Brain microvascular endothelial cell (primary cell): ENCODE results near the gene OLR1.

ENCODE experiments used
- DNase-seq: peaks from one replicate; pipeline ENCODE4 v3.0.0-alpha.2; 2020
- H3K27ac ChIP-seq: fragments of 250-450 bp; sonication (Bioruptor Pico); 2 replicates; pipeline ENCODE4 v1.5.1; 2020; ENCODE audit warnings: mild to moderate bottlenecking, moderate library complexity
- H3K27me3 ChIP-seq: fragments of 250-450 bp; sonication (Bioruptor Pico); replicated peaks from 2 replicates; pipeline ENCODE4 v1.5.1; 2020; ENCODE audit warnings: mild to moderate bottlenecking
- H3K36me3 ChIP-seq: fragments of 250-450 bp; sonication (Bioruptor Pico); replicated peaks from 2 replicates; pipeline ENCODE4 v1.5.1; 2020; ENCODE audit warnings: mild to moderate bottlenecking
- H3K4me3 ChIP-seq: 2 replicates; pipeline ENCODE4 v1.5.1; 2011; ENCODE audit warnings: low read depth, mild to moderate bottlenecking, control low read depth, low read length, moderate library complexity
- CTCF ChIP-seq: IDR thresholded peaks from 2 replicates; pipeline ENCODE4 v1.5.1; 2011; ENCODE audit warnings: low read depth, mild to moderate bottlenecking, moderate library complexity, low read length, control low read depth, inconsistent platforms; ENCODE audit errors: missing control alignments
- in situ Hi-C: cut with HindIII; loops from 2 replicates; pipeline ENCODE4 v1.10.0; 2017; ENCODE audit warnings: low sequenced_read_pairs, low pct_ligation_motif_present

OLR1 gene

DNA sequence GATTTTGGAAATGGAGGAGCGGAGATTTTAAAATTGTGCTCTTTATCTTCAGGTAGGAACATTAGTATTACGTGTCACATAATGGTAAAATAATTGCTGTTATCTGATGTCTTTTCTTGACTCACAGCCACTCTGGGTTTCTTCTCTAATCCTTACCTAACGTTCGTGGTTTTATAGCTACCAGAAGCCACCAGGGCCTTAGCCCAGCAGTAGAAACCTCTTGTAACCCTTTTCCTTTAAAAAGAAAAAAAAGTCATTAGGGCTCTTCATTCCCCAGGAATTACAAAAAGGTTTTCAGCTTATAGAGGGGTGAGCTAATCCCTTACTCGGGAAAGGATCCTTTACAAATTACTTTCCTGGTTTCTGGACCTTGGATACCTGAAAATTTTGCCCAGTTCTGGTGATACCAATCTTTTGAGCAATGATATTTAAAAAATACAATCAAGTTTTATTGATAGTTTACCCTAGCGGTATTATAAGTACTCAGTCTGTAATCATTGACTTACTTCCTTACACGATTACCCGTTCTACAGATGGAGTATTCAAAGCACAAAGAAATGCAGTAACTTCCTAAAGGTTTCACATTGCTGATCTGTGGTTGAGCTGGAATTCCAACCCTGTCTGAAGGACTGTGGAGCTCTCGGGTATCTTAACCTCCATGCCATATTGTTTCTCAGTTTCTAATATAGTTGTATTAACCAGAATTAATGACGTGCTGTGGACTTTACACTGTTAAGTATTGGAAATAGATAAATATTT, 42.4 kb upstream of the OLR1 start:
- Histone ChIP-seq H3K27me3 (no peaks in the 10 kb centered on the region), H3K4me3 (peak overlapping the region; percentile 97), H3K36me3 (peaks cover 14% of the 10 kb centered on the region), H3K27ac (peak overlapping the region; percentile 99)
- in situ Hi-C loops: no loop called here
- peak; percentile 59 for DNase-seq
- TF ChIP-seq CTCF: no peak

DNA sequence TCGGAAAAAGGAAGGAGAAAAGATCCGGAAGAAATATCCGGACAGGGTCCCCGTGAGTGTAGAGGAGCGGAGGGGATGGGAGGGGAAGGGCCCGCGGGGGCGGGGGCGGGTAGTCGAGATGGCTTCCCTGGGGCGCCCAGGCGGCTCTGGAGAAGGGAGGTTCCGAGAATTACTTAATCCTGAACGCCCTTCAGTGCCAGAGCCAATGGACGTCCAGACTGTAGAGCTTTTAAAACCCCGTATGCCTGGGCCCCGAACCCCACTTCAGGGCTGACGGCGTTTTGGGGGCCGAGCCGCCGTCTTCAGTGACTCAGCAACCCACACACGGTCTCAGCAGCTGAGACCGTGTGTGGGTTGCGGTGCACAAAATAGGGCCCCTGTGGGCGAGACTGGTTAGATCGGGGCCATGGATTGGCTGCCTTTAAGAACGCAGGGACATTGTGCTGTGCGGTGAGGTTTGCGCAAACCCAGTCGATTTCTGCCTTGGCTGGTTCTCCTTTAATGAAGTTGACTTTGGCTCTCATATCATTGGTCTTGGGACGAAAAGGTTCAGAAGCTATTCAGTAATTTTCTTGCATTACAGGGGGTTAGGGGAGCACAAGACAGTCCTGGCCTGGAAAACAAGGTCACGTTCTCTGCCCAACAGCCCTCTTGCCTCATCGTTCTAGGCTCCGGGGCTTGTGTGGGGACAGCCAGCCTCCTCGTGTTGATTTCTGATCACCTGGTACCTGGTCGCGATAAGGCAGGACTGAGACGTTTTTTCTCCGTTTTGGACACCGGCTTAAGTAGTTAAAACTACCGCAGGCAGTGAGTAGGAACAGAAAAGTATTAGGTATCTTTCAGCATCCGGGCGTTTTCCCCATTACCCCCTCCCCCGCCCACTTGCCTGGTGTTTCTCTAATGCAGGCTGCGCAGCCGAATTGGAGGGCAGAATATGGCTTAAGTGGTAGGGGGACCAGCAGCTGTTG, 41.5 kb upstream of the OLR1 start:
- in situ Hi-C loops: no loop called here
- H3K36me3 ChIP-seq: peaks cover 9% of the 10 kb centered on the region
- TF ChIP-seq CTCF: no peak
- peak overlapping the region; percentile 97 for H3K4me3 ChIP-seq
- no peaks in the 10 kb centered on the region for H3K27me3 ChIP-seq
- peak overlapping the region; percentile 99 for H3K27ac ChIP-seq
- peak; percentile 86 for DNase-seq

DNA sequence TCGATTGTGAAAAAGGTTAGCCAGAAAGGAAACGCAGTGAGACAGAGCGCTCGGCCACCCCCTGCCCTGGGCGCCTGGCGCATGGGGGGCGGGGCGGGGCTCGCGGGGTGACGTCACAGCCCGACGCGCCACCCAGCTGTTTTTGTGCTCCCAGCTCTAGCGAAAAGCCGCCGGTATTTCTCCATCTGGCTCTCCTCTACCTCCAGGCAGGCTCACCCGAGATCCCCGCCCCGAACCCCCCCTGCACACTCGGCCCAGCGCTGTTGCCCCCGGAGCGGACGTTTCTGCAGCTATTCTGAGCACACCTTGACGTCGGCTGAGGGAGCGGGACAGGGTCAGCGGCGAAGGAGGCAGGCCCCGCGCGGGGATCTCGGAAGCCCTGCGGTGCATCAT, 40.8 kb upstream of the OLR1 start, which contains the start of gene GABARAPL1:
Gene GABARAPL1, plus strand, starts transcription at position 139 of the 393 bp plus-strand sequence. Its CDS starts 253 bp downstream, at position 392.
- Histone ChIP-seq H3K4me3 (peak within 1 kb of the TSS; percentile 97), H3K27ac (peak within 1 kb of the TSS; percentile 99), H3K36me3 (peaks cover 2% of the 10 kb centered on the region), H3K27me3 (no peaks in the 10 kb centered on the region)
- in situ Hi-C loops: no loop called here
- DNase-seq: peak; percentile 80
- no peak for TF ChIP-seq CTCF

GRCh38 chr12:10211940-10212738, 40.2 kb upstream of the OLR1 start:
- in situ Hi-C loops: no loop called here

More at GRCh38 chr12:10211940-10212738, 40.2 kb upstream of the OLR1 start:
- Histone ChIP-seq H3K27me3 (no peaks in the 10 kb centered on the region), H3K36me3 (peaks cover 2% of the 10 kb centered on the region), H3K4me3 (peak overlapping the region; percentile 97), H3K27ac (peak overlapping the region; percentile 99)
- TF ChIP-seq CTCF: no peak
- DNase-seq: peak; percentile 99
